A673 (cell line): ENCODE results near the gene PDZD8.

Experiments
- CTCF ChIP-seq: fragments of 300-800, 200-600 bp; sonication (generic); conservative IDR thresholded peaks from 2 replicates; pipeline ENCODE4 v1.5.1; 2017; ENCODE audit warnings: low read depth, mild to moderate bottlenecking, antibody characterized with exemption, low read length, moderate library complexity, mixed read lengths
- EZH2 ChIP-seq: fragments of 200-600 bp; sonication (generic); IDR thresholded peaks from 2 replicates; pipeline ENCODE4 v1.6.1; 2017; ENCODE audit warnings: borderline replicate concordance, low read depth, mild to moderate bottlenecking, mixed read lengths, antibody characterized with exemption, low read length; ENCODE audit not compliant: poor library complexity, severe bottlenecking

DNA sequence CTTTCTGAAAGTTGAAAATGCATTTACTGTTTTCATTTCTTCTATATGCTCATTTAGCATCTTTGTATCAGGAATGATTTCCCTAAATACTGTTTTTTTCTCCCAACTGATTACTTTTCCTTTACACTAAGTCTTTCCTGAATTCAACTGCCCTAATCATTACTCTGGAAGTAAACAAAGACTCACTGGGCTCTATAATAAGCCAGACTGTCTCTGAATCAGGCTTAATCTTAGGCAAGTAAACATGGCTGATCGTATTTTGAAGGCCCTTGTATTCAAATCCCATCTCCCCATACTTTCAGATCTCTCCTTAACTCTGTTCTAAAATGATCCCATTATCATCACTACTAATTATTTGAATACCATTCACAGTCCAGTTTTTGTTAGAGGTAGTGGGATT, 61.6 kb downstream of the PDZD8 start:
- TF ChIP-seq CTCF = no peak
- no peak for TF ChIP-seq EZH2
